ENCODE data around the gene GON7.
A peak's percentile ranks its signal among the peaks of the same experiment; 100 is the strongest.
"Not testable (repeated sequence)": the region's sequence is repeated elsewhere in the genome, so short reads cannot be mapped to it uniquely, and the experiment has no call there.

Gene GON7

DNA sequence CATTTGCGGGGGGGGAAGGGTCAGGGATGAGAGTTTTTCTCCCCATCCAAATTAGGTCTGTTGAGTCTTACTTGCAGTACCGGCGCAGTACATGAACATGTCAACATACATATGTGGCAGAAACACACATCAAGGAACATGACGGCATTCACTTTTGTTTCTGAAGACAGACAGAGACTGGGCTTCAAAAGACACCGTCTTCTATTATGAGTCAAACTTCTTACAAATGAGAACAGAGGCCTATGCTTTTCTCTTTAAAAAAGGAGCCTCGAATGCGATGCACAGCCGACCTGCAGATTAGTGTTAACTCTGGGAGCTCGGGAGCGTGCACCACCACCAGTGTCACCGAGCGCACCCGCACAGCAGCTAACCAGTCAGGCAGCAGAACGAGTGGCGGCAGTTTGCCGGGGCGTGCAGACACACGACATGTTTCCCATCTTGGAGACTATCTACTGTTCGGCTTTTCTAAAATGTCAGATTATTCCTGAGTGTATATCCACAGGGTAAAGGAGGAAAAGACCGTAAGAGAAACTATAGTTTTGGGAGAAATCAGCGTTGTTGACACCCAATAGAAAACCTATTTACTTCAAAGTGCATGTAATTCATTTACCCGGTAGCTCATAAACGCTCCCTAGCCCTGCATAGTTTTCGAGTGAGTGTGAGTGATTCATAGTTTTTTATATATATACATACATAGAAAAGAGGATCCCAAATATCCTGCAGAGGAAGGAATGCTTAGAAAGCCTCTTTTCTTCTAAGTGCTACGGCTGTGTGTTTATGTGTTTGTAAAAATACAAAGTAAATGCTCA lies 33.2 kb upstream of the GON7 start:
- CTCF ChIA-PET, result interaction anchor here (0.7 kb wide), 1 partner anchor 10 kb away, joined by 3 read pairs; no protein-coding TSS in a partner anchor
- peak overlapping the region; percentile 39; the same call in 1 of the 2 replicates for H3K27ac ChIP-seq
- POLR2A ChIA-PET (ENCODE audit: low non-redundant PET), result no interaction called here
- DNase-seq (ENCODE audit: low spot score), result peak; percentile 83
- TF ChIP-seq, protein P1, sequence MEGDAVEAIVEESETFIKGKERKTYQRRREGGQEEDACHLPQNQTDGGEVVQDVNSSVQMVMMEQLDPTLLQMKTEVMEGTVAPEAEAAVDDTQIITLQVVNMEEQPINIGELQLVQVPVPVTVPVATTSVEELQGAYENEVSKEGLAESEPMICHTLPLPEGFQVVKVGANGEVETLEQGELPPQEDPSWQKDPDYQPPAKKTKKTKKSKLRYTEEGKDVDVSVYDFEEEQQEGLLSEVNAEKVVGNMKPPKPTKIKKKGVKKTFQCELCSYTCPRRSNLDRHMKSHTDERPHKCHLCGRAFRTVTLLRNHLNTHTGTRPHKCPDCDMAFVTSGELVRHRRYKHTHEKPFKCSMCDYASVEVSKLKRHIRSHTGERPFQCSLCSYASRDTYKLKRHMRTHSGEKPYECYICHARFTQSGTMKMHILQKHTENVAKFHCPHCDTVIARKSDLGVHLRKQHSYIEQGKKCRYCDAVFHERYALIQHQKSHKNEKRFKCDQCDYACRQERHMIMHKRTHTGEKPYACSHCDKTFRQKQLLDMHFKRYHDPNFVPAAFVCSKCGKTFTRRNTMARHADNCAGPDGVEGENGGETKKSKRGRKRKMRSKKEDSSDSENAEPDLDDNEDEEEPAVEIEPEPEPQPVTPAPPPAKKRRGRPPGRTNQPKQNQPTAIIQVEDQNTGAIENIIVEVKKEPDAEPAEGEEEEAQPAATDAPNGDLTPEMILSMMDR (conservative IDR thresholded peaks at IDR 0.05; ENCODE audit: low read depth), result no peak

DNA sequence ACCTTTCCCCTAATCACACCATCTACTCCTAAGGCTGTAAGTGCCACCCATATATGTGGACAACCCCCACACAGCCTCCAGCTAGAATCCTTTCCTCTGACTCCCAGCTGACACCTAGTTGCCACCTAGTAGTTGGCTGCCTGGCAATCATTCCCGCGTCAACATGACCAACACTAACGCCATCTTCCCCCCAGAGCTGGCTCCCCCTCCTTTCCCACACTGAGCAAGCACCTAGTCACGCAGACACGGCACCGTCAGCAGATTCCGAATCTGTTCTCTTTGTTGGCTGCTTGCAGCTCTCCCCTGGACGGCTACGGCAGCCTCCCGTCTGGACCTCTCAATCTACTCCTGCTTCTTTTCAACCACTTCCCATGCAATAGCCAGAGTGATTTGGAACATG lies 27.9 kb upstream of the GON7 start:
- ChIA-PET CTCF (interaction anchor here (0.6 kb wide), 1 partner anchor 66 kb away, joined by 6 read pairs; no protein-coding TSS in a partner anchor), POLR2A (ENCODE audit: low non-redundant PET) (no interaction called here)
- peak; percentile 77 for DNase-seq (ENCODE audit: low spot score)
- H3K27ac ChIP-seq, result peak overlapping the region; percentile 8; the same call in 1 of the 2 replicates
- TF ChIP-seq, protein P1 (conservative IDR thresholded peaks at IDR 0.05; ENCODE audit: low read depth), result no peak

DNA sequence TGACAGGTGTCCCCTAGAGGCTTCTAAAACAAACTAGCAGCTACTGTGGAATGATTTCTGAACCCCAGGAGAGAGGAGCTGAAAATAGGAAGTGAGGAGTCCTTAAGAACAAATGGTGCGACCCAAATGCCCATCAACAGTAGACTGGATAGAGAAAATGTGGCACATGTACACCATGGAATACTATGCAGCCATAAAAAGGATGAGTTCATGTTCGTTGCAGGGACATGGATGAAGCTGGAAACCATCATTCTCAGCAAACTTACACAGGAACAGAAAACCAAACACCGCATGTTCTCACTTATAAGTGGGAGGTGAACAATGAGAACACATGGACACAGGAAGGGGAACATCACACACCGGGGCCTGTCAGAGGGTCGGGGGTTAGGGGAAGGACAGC lies 26.2 kb upstream of the GON7 start:
- POLR2A ChIA-PET (ENCODE audit: low non-redundant PET), result interaction anchor here (0.5 kb wide), 1 partner anchor 12 kb away, joined by 3 read pairs; no protein-coding TSS in a partner anchor
- CTCF ChIA-PET, result interaction anchor here (0.6 kb wide), 1 partner anchor 65 kb away, joined by 5 read pairs; no protein-coding TSS in a partner anchor
- not testable (repeated sequence) for DNase-seq (ENCODE audit: low spot score); H3K27ac ChIP-seq

DNA sequence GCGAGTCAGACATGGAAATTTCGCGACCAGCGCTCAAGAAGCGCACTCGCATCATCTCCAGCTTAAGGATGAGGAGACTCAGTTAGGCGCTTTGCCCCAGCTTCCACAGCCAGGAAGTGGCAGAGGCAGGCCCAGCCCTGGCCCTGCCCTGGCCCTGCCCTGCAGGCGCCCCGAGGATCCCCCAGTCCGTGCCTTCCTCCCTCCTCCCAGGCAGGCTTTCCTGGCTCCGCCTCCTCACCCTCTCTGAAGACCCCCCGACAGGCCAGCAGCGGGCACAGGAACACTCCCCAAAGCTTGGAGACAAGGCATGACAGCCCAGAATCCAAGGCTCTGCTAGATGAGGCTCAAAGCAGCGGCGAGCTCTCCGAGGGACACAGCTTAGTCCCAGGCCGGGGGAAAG lies 25.3 kb upstream of the GON7 start:
- TF ChIP-seq, protein P1 (conservative IDR thresholded peaks at IDR 0.05; ENCODE audit: low read depth), result no peak
- no peak for DNase-seq (ENCODE audit: low spot score)
- CTCF ChIA-PET, result interaction anchor here (0.6 to 0.7 kb wide), 4 partner anchors 63 to 387 kb away, joined by 3 to 4 read pairs (median 3); no protein-coding TSS in a partner anchor
- H3K27ac ChIP-seq, result no peak overlapping the region
- POLR2A ChIA-PET (ENCODE audit: low non-redundant PET), result no interaction called here

DNA sequence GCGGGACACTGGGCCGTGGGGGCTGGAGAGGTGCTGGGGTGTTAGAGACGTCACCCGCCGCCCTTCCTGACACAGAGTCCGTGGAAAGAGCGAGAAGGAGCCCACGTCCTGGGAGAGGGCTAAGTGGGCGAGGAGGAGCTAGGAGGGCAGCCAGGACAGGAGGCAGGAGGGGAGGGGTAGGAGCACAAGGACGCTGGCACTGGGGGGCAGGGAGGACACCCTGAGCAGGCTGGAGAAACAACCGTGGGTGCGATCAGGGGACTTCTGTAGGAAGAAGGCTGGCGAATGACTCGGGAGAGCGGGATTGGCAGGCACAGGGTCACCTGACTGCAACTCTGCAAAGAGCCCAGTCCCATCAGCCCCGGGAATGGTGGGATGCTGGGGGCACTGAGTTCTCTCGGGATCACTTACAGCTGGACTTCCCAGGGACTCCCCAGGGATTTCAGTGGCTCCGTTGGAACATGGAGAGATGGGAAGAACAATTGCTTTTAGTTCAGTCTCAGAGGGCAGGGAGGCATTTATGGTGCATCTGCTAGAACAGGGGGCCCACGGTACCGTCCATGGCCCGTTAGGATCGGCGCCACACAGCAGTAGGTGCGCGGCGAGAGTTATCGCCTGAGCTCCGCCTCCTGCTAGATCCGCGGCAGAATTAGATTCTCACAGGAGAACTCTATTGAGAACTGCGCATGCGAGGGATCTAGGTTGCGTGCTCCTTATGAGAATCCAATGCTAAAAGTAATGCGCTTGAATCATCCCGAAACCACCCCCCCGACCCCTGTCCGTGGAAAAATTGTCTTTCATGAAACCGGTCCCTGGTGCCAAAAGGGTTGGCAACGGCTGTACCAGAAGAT lies 24.5 kb upstream of the GON7 start:
- CTCF ChIA-PET, result interaction anchor here (0.6 to 0.7 kb wide), 4 partner anchors 92 to 485 kb away, joined by 3 to 4 read pairs (median 3); no protein-coding TSS in a partner anchor
- peak overlapping the region; percentile 41 for H3K27ac ChIP-seq
- DNase-seq (ENCODE audit: low spot score), result peak; percentile 59
- TF ChIP-seq, protein P1 (conservative IDR thresholded peaks at IDR 0.05; ENCODE audit: low read depth), result no peak
- POLR2A ChIA-PET (ENCODE audit: low non-redundant PET), result no interaction called here

DNA sequence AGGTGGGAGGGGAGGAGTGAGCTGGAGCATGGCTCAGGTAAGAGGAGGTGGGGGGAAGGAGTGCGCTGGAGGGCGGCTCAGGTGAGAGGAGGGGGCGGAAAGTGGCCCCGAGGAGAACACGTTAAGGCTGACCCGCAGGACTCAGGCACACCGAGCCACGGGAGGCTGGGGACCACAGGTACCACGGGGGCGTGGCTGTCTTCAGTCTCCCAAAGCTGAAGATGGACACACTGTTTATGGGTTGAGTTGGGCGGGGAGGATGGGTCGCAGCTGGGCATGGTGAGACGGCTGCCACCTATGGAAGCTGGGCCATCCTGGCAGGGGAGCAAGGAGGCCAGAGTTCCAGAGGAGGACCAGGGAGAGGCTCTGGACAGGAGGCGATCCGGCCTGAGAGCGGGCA lies 23.7 kb upstream of the GON7 start:
- DNase-seq (ENCODE audit: low spot score), result no peak
- CTCF ChIA-PET, result interaction anchor here (0.5 to 0.6 kb wide), 2 partner anchors 10 to 484 kb away, joined by 3 read pairs; no protein-coding TSS in a partner anchor

More for the DNA sequence above, 23.7 kb upstream of the GON7 start:
- 0 out of 2 replicates have a peak overlapping the region, but pooled peaks have one; percentile 41 for H3K27ac ChIP-seq
- POLR2A ChIA-PET (ENCODE audit: low non-redundant PET), result interaction anchor here (0.5 kb wide), 1 partner anchor 11 kb away, joined by 4 read pairs; no protein-coding TSS in a partner anchor
- TF ChIP-seq, protein P1 (conservative IDR thresholded peaks at IDR 0.05; ENCODE audit: low read depth), result no peak
